Right atrium auricular region (tissue), 2 donors: ENCODE measurements around the gene LY6G6D. TPM values are rescaled to one million over a fixed set of nuclear protein-coding genes. Genes with fewer than 3 reads are reported as not detected.

Experiments used
- DNase-seq: peaks from one replicate; pipeline ENCODE4 v3.0.0-alpha.2; 2019; ENCODE audit warnings: low spot score
- H3K27ac ChIP-seq, 2 donors: fragments of 200-600 bp; sonication (generic); 1 replicate in 1 of 2; 2 replicates in 1 of 2; pipeline ENCODE4 v1.5.1; 2016 to 2019
- H3K27me3 ChIP-seq, 2 donors: fragments of 200-600 bp; sonication (generic); one replicate each; pipeline versions ENCODE4 v1.5.1 to v1.6.0; 2017 to 2019
- H3K36me3 ChIP-seq: fragments of 200-600 bp; sonication (generic); one replicate; pipeline ENCODE4 v1.5.1; 2016
- H3K4me1 ChIP-seq, 2 donors: fragments of 200-600 bp; sonication (generic); one replicate each; pipeline versions ENCODE4 v1.5.1 to v1.6.0; 2017 to 2019
- H3K4me3 ChIP-seq, 2 donors: fragments of 200-600 bp; sonication (generic); 1 replicate in 1 of 2; 2 replicates in 1 of 2; pipeline ENCODE4 v1.5.1; 2017 to 2019; ENCODE audit warnings: mild to moderate bottlenecking in 1 of 2, moderate library complexity in 1 of 2
- H3K9me3 ChIP-seq, 2 donors: fragments of 200-600 bp; sonication (generic); one replicate each; pipeline ENCODE4 v1.5.1; 2019
- CTCF ChIP-seq, 2 donors: fragments of 200-600 bp; sonication (generic); IDR thresholded peaks; one replicate each; pipeline ENCODE4 v1.5.1; 2019; ENCODE audit warnings: antibody characterized with exemption in 2 of 2
- total RNA-seq, 2 donors: library from RNA; depleted of rRNA; stranded (reverse); fragments of >200 nt; gene quantifications; one replicate each; pipeline ENCODE4 v1.1.0, GENCODE V29; 2016

The LY6G6D gene
- total RNA-seq, 2 donors from 2014 or later, result not detected

GRCh38 chr6:31691078-31691463 lies 24.1 kb upstream of the LY6G6D start:
- Histone ChIP-seq H3K9me3 (no peaks in the 10 kb centered on the region), H3K4me1 (no peaks in the 10 kb centered on the region), H3K4me3 (no peak overlapping the region), H3K27me3 (no peaks in the 10 kb centered on the region), H3K27ac (no peak overlapping the region), H3K36me3 (peaks cover 91% of the 10 kb centered on the region)
- no peak for DNase-seq
- TF ChIP-seq CTCF (IDR thresholded peaks at IDR 0.05), result no peak

DNA sequence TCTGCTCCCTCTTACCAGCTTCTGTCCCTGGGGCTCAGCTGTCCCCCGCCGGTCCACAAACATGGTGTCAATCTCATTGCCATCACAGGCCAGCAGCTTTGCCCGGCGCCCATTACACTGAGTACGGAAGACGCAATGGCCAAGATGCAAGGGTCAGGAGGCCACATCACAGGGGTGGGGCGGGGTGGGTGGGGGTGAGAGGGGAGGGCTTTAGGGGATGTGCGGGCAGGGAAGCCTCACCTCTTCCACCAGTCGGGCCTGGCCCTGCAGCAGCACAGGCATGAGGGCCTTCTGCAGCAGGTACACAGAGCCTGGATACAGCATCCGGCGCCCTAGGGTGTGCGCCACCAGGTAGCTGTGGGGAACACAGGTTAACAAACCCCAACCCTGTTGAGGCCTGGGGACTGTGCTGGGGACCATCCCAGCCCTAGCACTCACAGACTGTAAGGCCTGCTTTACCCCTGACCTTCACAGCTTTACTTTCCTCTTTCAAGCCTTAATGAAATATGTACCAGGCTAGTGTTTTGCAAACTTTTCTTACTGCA lies 23.5 kb upstream of the LY6G6D start:
- DNase-seq, result no peak
- Histone ChIP-seq H3K4me1 (no peaks in the 10 kb centered on the region), H3K27ac (no peak overlapping the region), H3K36me3 (peaks cover 91% of the 10 kb centered on the region), H3K4me3 (no peak overlapping the region), H3K9me3 (no peaks in the 10 kb centered on the region), H3K27me3 (no peaks in the 10 kb centered on the region)
- no peak for TF ChIP-seq CTCF (IDR thresholded peaks at IDR 0.05)

GRCh38 chr6:31692353-31692752 lies 22.8 kb upstream of the LY6G6D start:
- no peaks in the 10 kb centered on the region for H3K4me1 ChIP-seq
- H3K27me3 ChIP-seq, result no peaks in the 10 kb centered on the region
- H3K36me3 ChIP-seq, result peaks cover 93% of the 10 kb centered on the region
- H3K4me3 ChIP-seq, result no peak overlapping the region
- TF ChIP-seq CTCF (IDR thresholded peaks at IDR 0.05), result no peak
- DNase-seq, result no peak
- H3K9me3 ChIP-seq, result no peaks in the 10 kb centered on the region
- H3K27ac ChIP-seq, result no peak overlapping the region

- H3K4me3 ChIP-seq, result no peak overlapping the region
- H3K9me3 ChIP-seq, result no peaks in the 10 kb centered on the region
- H3K4me1 ChIP-seq, result peaks cover 0 to 2% of the 10 kb centered on the region in 2 donors
- H3K36me3 ChIP-seq, result peaks cover 92% of the 10 kb centered on the region
- no peaks in the 10 kb centered on the region for H3K27me3 ChIP-seq
- H3K27ac ChIP-seq, result no peak overlapping the region
- TF ChIP-seq CTCF (IDR thresholded peaks at IDR 0.05), result no peak
- DNase-seq, result no peak
Measured at GRCh38 chr6:31692886-31693285, 22.3 kb upstream of the LY6G6D start.

DNA sequence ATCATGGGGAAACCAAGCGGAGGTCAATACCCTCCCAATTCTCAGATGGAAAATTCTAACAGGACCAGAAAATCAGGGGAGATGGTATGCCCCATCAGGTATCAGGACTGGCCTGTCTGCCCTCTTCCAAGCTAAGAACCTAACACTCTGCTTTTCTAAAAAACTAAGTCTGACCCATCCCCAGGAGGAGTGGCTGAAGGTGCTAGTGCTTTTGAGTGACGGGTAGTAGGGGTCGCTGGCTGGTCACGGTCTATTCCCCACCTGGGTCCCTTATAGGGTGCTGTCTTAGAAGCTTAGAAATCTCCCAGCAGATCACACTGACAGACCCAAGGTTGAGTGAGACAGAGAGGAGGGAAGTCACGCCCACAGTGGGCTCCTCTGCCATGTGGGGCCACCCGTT lies 21.6 kb upstream of the LY6G6D start:
- no peak for TF ChIP-seq CTCF (IDR thresholded peaks at IDR 0.05)
- no peaks in the 10 kb centered on the region for H3K9me3 ChIP-seq
- no peak overlapping the region for H3K4me3 ChIP-seq
- DNase-seq, result no peak
- H3K36me3 ChIP-seq, result peaks cover 86% of the 10 kb centered on the region
- H3K27ac ChIP-seq, result no peak overlapping the region
- H3K4me1 ChIP-seq, result peaks cover 0 to 4% of the 10 kb centered on the region in 2 donors
- H3K27me3 ChIP-seq, result no peaks in the 10 kb centered on the region

DNA sequence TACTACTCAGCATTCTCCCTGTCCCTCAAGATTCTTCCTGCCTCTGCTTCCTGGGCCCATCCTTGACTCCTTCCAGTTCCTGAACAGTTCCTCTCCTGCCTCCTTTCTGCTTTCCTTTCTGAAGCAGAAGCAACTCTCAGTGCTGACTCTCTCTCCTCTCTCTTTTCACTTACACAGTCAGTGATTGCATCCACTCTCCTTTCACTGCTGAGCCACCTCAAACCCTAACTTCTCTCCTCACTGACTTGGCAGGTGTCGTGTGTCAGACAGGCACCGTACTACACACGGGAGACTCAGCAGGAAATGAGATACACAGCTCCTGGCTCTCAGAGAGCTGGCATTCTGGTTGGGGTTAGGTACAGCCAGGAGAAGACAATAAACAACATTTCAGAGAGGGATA lies 17.6 kb upstream of the LY6G6D start:
- TF ChIP-seq CTCF (IDR thresholded peaks at IDR 0.05), result no peak
- Histone ChIP-seq H3K27ac (no peak overlapping the region), H3K36me3 (peaks cover 66% of the 10 kb centered on the region), H3K27me3 (no peaks in the 10 kb centered on the region), H3K4me3 (no peak overlapping the region), H3K9me3 (no peaks in the 10 kb centered on the region), H3K4me1 (peaks cover 0 to 22% of the 10 kb centered on the region in 2 donors)
- DNase-seq, result no peak
